ENCODE measurements around the gene RAD51B.

Gene RAD51B

GRCh38 chr14:68604822-68605221, 785.2 kb downstream of the RAD51B start:
- 76 to 87% methylated on average over 6 to 7 of the region's 10 CpGs for WGBS, 2 experiments (ENCODE audit: insufficient coverage in 2 of 2)
- H3K4me3 ChIP-seq (ENCODE audit: extremely low read depth, insufficient read depth, low read length, poor library complexity, severe bottlenecking): no peak overlapping the region
- H3K27ac ChIP-seq (ENCODE audit: low read depth, low read length, severe bottlenecking): no peak overlapping the region
- H3K9me3 ChIP-seq (ENCODE audit: control insufficient read depth, low read length): peaks cover 18% of the 10 kb centered on the region
- peaks cover 39% of the 10 kb centered on the region for H3K4me1 ChIP-seq (ENCODE audit: control insufficient read depth, insufficient read depth, low read length, poor library complexity, severe bottlenecking)
- H3K36me3 ChIP-seq (ENCODE audit: control insufficient read depth, insufficient read depth, low read length): no peaks in the 10 kb centered on the region

- no peaks in the 10 kb centered on the region for H3K36me3 ChIP-seq (ENCODE audit: control insufficient read depth, insufficient read depth, low read length)
- H3K4me1 ChIP-seq (ENCODE audit: control insufficient read depth, insufficient read depth, low read length, poor library complexity, severe bottlenecking): peaks cover 36% of the 10 kb centered on the region
- H3K27ac ChIP-seq (ENCODE audit: low read depth, low read length, severe bottlenecking): peak overlapping the region; percentile 85
- WGBS, 2 experiments (ENCODE audit: insufficient coverage in 2 of 2): 83 to 90% methylated on average over 1 to 2 of the region's 3 CpGs
- no peak overlapping the region for H3K4me3 ChIP-seq (ENCODE audit: extremely low read depth, insufficient read depth, low read length, poor library complexity, severe bottlenecking)
- peaks cover 18% of the 10 kb centered on the region for H3K9me3 ChIP-seq (ENCODE audit: control insufficient read depth, low read length)
Observed at GRCh38 chr14:68606176-68606575, 786.6 kb downstream of the RAD51B start.

GRCh38 chr14:68606644-68607043, 787.1 kb downstream of the RAD51B start:
- 96 to 97% methylated on average over 3 of the region's 4 CpGs for WGBS, 2 experiments (ENCODE audit: insufficient coverage in 2 of 2)
- Histone ChIP-seq H3K36me3 (ENCODE audit: control insufficient read depth, insufficient read depth, low read length) (no peaks in the 10 kb centered on the region), H3K4me1 (ENCODE audit: control insufficient read depth, insufficient read depth, low read length, poor library complexity, severe bottlenecking) (peaks cover 36% of the 10 kb centered on the region), H3K9me3 (ENCODE audit: control insufficient read depth, low read length) (peaks cover 18% of the 10 kb centered on the region), H3K27ac (ENCODE audit: low read depth, low read length, severe bottlenecking) (peak overlapping the region; percentile 85), H3K4me3 (ENCODE audit: extremely low read depth, insufficient read depth, low read length, poor library complexity, severe bottlenecking) (no peak overlapping the region)

DNA sequence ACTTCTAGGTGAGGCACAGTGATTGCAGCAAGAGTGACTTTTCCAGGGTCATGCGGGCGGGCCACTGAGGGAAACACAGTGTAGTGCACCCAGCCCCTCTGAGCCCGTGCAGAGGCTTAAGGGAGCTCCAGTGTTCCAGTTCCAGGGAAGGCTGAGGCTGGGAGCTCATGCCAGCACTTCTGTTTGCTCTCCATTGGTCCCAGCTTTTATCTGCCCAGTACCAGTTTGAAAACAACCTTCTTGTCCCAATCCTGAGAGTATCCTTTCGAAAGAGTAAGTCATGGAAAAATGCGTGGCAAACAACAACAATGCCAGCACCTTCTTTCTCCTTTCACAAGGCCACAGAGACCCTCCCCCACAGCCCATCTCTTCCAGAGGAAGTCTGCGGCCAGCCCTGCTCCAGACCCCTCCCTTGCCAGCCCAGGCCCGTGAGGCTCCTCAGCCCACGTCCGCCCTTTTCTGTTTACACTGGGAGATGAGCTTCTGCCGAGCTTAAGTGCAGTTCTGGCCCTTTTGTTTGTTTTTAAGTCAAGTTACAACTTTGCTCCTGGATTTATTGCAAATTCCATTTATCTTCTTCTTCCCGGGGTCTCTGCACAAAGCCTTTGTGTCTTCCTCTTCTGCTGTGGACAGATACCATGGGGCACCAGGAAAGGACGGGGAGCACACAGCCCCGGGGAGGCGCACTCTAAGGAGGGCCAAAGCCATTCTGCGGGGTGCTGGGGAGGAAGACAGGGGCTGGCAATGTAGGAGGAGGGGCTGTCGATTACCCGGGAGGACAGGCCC, 787.7 kb downstream of the RAD51B start:
- Histone ChIP-seq H3K9me3 (ENCODE audit: control insufficient read depth, low read length) (peaks cover 18% of the 10 kb centered on the region), H3K27ac (ENCODE audit: low read depth, low read length, severe bottlenecking) (peak overlapping the region; percentile 85), H3K4me1 (ENCODE audit: control insufficient read depth, insufficient read depth, low read length, poor library complexity, severe bottlenecking) (peaks cover 40% of the 10 kb centered on the region), H3K36me3 (ENCODE audit: control insufficient read depth, insufficient read depth, low read length) (no peaks in the 10 kb centered on the region), H3K4me3 (ENCODE audit: extremely low read depth, insufficient read depth, low read length, poor library complexity, severe bottlenecking) (no peak overlapping the region)
- WGBS, 2 experiments (ENCODE audit: insufficient coverage in 2 of 2): 37 to 46% methylated on average over 11 to 16 of the region's 17 CpGs

GRCh38 chr14:68607867-68608573, 788.4 kb downstream of the RAD51B start:
- no peak overlapping the region for H3K4me3 ChIP-seq (ENCODE audit: extremely low read depth, insufficient read depth, low read length, poor library complexity, severe bottlenecking)
- 73 to 88% methylated on average over 10 to 11 of the region's 14 CpGs for WGBS, 2 experiments (ENCODE audit: insufficient coverage in 2 of 2)
- H3K27ac ChIP-seq (ENCODE audit: low read depth, low read length, severe bottlenecking): peak overlapping the region; percentile 85
- H3K4me1 ChIP-seq (ENCODE audit: control insufficient read depth, insufficient read depth, low read length, poor library complexity, severe bottlenecking): peaks cover 40% of the 10 kb centered on the region
- H3K9me3 ChIP-seq (ENCODE audit: control insufficient read depth, low read length): peaks cover 18% of the 10 kb centered on the region
- no peaks in the 10 kb centered on the region for H3K36me3 ChIP-seq (ENCODE audit: control insufficient read depth, insufficient read depth, low read length)

DNA sequence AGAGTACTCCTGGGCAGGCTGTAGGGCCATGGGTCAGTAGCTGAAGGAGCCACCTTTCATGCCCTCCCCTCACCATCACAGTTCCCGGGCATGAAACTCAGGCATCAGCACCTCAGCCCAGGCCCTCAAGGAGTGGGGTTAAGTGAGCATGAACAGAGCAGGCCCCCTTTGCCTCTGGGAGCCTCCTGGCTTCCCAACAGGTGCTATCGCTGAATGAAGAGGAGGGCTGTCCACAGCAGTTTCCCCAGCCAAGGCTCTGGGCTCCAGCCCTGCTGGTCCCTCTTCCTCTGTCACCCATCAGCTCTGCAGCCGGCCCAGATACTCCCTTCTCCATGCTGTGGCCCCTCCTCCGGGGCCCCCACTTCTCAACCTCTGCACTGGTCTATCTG, 789.0 kb downstream of the RAD51B start:
- Histone ChIP-seq H3K4me1 (ENCODE audit: control insufficient read depth, insufficient read depth, low read length, poor library complexity, severe bottlenecking) (peaks cover 38% of the 10 kb centered on the region), H3K9me3 (ENCODE audit: control insufficient read depth, low read length) (peaks cover 19% of the 10 kb centered on the region), H3K36me3 (ENCODE audit: control insufficient read depth, insufficient read depth, low read length) (no peaks in the 10 kb centered on the region), H3K4me3 (ENCODE audit: extremely low read depth, insufficient read depth, low read length, poor library complexity, severe bottlenecking) (no peak overlapping the region), H3K27ac (ENCODE audit: low read depth, low read length, severe bottlenecking) (peak overlapping the region; percentile 85)
- WGBS, 2 experiments (ENCODE audit: insufficient coverage in 2 of 2): 85 to 100% methylated on average over 4 of the region's 4 CpGs

DNA sequence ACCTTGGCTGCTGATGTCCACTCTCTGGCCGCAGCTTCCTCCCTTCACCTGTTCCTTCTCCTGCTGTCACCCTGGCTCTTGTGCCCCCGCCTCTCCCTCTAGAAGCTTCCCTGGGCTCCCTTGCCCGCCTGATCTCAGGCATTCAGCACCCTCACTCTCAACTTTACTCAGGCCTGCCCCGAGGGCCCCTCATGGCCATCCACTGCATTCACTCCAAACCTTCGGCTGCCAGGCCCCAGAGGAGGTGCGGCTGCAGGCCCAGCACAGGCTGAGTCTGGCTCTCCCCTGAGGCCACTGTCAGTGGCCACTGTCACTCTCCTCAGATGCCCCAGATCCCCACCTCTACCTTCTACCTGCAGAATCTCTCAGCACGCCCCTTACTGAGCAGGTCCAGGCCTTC, 789.4 kb downstream of the RAD51B start:
- H3K9me3 ChIP-seq (ENCODE audit: control insufficient read depth, low read length): peaks cover 23% of the 10 kb centered on the region
- peaks cover 34% of the 10 kb centered on the region for H3K4me1 ChIP-seq (ENCODE audit: control insufficient read depth, insufficient read depth, low read length, poor library complexity, severe bottlenecking)
- no peak overlapping the region for H3K27ac ChIP-seq (ENCODE audit: low read depth, low read length, severe bottlenecking)
- 87 to 95% methylated on average over 6 to 7 of the region's 7 CpGs for WGBS, 2 experiments (ENCODE audit: insufficient coverage in 2 of 2)
- H3K36me3 ChIP-seq (ENCODE audit: control insufficient read depth, insufficient read depth, low read length): no peaks in the 10 kb centered on the region
- H3K4me3 ChIP-seq (ENCODE audit: extremely low read depth, insufficient read depth, low read length, poor library complexity, severe bottlenecking): no peak overlapping the region

DNA sequence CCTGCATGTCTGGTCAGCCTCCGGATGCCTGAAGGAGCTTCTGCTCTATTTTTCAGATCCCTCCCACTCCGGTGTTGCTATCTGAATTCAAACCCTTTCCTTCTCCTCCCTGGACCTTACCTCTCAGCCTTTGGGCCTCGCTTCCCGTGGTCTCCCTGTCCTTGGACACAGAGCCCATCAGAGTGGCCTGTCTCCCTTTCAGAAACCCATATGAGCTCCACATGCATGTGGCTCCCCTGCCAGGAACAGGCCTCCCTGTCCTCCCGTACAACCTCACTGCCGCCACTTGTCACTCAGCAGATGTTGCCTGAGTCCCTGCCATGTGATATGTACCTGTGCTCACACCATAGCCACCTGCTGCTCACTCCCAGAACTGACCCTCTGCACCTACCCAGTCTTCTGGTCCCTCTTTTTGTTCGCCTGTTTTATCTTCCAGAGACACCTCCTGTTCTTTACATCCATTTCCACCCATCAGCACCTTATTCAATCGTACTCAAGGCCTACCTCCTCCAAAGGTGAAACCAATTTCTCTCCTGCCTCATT, 790.7 kb downstream of the RAD51B start:
- Histone ChIP-seq H3K9me3 (ENCODE audit: control insufficient read depth, low read length) (peaks cover 23% of the 10 kb centered on the region), H3K27ac (ENCODE audit: low read depth, low read length, severe bottlenecking) (no peak overlapping the region), H3K36me3 (ENCODE audit: control insufficient read depth, insufficient read depth, low read length) (no peaks in the 10 kb centered on the region), H3K4me1 (ENCODE audit: control insufficient read depth, insufficient read depth, low read length, poor library complexity, severe bottlenecking) (peaks cover 34% of the 10 kb centered on the region), H3K4me3 (ENCODE audit: extremely low read depth, insufficient read depth, low read length, poor library complexity, severe bottlenecking) (no peak overlapping the region)
- WGBS, 2 experiments (ENCODE audit: insufficient coverage in 2 of 2): 95 to 100% methylated on average over 5 to 8 of the region's 8 CpGs

DNA sequence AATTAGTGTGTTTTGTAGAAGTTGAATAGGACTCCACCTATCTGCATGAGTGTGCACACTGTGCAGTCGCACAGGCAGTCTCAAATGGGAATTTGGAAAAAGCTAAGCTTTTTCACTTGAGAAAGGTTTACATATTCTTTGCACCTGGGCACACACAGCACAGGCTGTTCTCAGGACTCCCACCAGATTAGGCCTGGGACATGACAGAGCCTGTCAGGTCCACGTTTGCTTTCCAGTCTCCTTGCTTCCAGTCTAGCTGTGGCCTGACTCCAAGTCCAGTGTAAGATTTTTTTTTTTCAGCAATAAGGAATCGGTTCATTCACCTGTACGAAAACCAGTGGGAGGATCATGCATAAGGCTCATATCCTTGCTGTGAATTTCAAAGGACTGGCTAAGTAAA, 792.0 kb downstream of the RAD51B start:
- Histone ChIP-seq H3K9me3 (ENCODE audit: control insufficient read depth, low read length) (peaks cover 22% of the 10 kb centered on the region), H3K36me3 (ENCODE audit: control insufficient read depth, insufficient read depth, low read length) (no peaks in the 10 kb centered on the region), H3K4me3 (ENCODE audit: extremely low read depth, insufficient read depth, low read length, poor library complexity, severe bottlenecking) (no peak overlapping the region), H3K4me1 (ENCODE audit: control insufficient read depth, insufficient read depth, low read length, poor library complexity, severe bottlenecking) (peaks cover 29% of the 10 kb centered on the region), H3K27ac (ENCODE audit: low read depth, low read length, severe bottlenecking) (no peak overlapping the region)
- WGBS, 2 experiments (ENCODE audit: insufficient coverage in 2 of 2): 83 to 96% methylated on average over 3 to 4 of the region's 4 CpGs

GRCh38 chr14:68612049-68612448, 792.5 kb downstream of the RAD51B start:
- H3K27ac ChIP-seq (ENCODE audit: low read depth, low read length, severe bottlenecking): no peak overlapping the region
- 73 to 86% methylated on average over 4 to 5 of the region's 5 CpGs for whole genome bisulfite sequencing, 2 experiments (ENCODE audit: insufficient coverage in 2 of 2)
- no peak overlapping the region for H3K4me3 ChIP-seq (ENCODE audit: extremely low read depth, insufficient read depth, low read length, poor library complexity, severe bottlenecking)
- H3K9me3 ChIP-seq (ENCODE audit: control insufficient read depth, low read length): peaks cover 26% of the 10 kb centered on the region
- peaks cover 24% of the 10 kb centered on the region for H3K4me1 ChIP-seq (ENCODE audit: control insufficient read depth, insufficient read depth, low read length, poor library complexity, severe bottlenecking)
- H3K36me3 ChIP-seq (ENCODE audit: control insufficient read depth, insufficient read depth, low read length): no peaks in the 10 kb centered on the region

Data from mesodermal cell (in vitro differentiated cells).